DMS 273 (cell line): ENCODE results near the gene OPCML.
A peak's percentile ranks its signal among the peaks of the same experiment; 100 is the strongest.

ENCODE experiments used
- DNase-seq: peaks from one replicate; lab custom pipeline; 2025; ENCODE audit not compliant: unreplicated experiment; lab: John Stamatoyannopoulos, UW

OPCML gene

DNA sequence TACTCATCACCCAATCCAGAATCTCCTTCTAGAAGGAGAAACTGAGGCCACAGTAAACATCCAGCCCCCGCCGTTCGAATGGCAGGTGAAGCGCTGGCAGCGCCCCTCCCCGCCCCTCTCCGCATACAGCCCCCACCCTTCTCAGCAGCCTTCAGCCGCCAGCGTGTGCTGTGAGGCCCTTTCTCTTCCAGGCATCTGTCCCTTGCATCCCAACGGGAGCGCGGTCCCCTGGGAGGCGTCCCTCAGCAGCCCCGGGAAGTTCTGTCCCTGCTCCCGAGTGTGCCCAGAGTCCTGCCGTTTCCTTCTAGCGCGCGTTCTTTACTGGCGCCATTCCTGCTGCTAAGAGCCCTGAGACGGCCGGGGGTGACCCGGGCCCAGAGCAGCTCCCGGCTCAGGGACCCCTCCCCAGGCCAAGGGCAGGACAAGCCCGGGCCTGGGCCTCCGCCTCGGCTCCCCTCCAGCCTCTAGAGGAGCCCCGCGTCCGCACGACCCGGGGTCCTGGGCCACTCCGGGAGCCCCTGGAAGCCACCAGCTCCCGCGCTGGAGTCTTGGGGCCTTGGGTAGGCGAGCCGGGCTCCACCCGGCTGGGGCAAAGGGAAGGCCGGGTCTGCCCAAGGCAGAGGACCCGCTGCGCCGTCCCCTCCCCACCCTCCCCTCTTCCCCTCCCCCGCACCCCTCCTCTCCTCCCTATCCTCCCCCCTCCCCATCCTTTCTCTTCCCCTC, 450.4 kb downstream of the OPCML start:
- peak; percentile 5 for DNase-seq

DNA sequence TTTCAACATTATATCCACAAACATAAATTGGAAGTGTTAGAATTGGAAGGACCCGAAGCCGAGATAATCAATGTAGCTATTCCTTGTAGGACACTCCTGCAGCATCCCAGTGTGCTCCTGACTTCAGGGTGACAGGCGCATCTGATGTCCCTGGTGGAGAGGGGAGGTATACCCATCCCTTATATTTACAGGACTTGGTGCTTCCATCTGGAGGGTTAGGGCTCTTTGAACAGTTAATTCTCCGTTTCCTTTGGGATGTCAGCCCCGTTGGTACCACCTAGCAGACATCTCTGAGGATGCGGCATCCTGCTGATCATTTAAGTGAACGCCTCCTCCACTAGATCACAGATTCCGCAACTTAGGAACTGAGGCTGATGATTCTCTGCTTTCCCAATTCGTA, 451.3 kb downstream of the OPCML start:
- DNase-seq = no peak

DNA sequence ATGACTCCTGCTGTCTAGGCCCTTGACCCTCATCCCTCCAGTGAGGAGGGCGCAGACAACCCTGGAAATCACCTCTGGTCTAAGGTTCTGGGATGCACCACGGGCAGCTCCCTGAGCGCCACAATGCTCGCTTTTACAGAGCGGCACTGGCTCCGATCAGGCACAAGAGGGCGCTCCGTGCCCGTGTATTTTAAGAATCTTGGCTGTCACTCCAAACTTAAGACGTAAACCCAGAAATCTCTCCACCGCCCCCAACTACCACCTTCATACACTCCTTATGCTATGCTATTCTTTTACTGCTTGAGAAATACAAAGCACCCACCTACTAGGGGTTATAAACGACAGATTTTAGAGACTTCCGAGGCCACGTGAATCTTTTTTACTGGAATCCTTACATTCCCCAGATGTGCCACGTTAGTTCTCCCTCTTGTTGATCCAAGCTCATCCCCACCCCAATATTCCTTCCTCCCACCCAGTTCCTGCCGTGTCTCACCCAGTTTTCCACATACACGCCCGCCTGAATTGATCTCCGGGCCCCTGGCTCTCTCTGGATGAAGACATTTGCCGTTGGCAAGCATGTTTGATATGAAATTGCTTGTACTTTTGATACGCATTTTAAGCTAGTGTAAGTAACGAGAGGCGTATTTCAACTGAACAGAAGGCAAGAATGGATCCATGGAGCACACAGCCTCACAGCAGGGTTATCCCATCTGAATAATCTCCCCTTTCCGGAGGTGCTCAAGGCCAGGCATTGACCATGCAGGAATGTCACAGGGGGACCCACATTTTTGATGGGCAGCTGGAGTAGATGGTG, 453.5 kb downstream of the OPCML start:
- DNase-seq = peak; percentile 59

DNA sequence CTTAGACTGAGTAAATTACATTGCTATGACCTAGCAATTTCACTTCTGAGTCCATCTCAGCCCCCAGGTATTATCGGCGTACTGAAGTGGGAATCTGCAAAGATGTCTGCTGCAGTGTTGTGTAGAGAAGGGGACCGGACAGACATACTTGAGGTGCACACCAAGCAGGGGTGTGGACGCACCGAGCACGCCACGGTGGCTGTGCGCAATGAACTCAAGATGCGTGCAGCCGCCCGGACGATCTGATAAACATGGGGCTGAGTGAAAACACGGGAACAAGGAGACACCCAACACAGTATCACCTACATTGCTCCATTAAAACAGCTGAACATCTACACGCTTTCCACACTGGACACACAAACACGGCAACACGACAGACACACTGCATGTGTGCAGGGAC, 454.3 kb downstream of the OPCML start:
- no peak for DNase-seq

DNA sequence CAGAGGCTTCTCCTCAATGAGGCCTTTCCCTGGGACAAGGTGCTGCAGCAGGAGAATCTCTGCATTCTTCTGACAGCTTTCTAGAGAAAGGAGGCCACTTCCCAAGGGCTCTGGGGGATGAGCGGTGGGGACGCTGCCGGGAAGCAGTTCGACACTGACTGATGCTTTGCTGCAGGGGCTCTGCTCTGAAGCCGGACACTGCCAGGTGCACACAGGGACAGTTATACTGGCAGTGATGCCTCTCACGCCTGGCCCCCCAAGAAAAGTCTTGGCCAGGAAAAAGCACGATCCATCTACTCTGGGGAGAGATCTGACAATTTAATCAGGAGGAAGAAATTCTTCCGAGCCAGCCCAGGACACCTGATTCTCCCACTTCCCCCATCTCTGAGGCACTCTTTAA, 456.9 kb downstream of the OPCML start:
- DNase-seq = no peak

DNA sequence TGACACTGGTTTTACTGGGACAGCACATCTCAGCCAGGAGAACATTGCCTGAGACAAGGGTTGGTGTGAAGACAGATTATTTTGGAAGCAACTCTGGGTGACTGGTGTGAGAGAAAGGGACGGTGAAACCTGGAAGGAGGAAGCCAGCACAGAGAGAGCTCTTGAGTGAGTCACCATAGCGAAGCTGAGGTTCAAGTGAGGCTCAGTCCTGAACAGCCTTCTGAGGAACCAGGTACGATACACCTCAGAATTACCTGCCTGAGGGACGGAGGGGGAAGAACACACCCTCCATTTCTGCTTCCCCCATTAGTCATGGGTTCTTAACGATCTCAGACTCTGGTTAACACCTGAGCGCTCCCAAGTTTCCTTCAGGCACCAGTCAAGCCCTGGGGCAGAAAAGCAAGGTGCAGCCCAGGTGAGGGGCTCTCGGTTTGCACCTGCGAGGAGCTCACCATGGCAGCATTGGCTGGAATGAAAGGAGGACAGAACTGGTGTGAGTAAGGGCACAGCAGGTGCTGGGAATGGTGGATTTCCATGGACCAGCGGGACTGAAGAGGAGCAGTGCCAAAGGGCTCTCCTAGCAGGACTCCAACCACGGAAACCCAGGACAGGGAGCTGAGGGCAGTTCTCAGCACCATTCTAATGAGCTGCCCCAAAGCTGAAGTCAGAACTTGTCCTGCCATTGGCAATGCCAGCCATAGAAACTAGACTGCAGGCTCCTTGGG, 459.3 kb downstream of the OPCML start:
- no peak for DNase-seq

DNA sequence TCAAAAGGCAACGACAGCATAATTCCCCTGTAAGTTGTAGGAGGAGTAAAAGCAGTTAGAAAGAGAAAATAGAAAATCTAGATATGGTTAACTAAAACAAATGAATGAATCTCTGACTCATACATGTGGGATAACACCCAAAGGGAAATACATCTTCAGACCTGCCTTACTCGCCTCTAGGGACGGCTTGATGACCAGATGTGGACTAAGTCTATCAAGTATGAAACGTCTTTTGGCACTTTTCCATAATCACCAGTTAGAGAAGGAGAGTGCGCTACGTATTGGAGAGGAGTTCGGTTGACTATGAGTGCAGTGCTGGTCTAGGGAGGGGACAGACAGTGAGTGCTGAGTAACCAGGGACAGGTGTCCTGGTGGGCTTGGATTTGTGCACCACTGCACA, 459.9 kb downstream of the OPCML start:
- DNase-seq = no peak

DNA sequence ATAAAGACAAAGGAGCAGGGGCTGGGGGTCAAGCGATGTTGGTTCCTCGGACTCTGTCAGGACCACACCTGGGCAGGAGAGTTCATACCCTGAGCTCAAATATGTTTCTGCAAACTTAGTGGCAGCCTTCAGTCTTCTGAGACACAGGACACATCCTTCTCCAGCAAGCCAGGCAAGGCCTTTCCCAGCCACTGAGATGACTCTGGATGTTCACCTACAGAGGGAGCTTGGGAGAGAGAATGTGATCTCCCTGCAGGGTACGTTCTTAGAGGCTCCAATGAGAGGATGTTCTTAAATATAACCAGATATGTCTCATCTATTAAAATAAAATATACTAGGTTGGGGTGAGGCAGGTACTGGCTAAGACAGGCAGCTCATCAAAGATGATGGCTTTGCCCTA, 461.5 kb downstream of the OPCML start:
- no peak for DNase-seq

DNA sequence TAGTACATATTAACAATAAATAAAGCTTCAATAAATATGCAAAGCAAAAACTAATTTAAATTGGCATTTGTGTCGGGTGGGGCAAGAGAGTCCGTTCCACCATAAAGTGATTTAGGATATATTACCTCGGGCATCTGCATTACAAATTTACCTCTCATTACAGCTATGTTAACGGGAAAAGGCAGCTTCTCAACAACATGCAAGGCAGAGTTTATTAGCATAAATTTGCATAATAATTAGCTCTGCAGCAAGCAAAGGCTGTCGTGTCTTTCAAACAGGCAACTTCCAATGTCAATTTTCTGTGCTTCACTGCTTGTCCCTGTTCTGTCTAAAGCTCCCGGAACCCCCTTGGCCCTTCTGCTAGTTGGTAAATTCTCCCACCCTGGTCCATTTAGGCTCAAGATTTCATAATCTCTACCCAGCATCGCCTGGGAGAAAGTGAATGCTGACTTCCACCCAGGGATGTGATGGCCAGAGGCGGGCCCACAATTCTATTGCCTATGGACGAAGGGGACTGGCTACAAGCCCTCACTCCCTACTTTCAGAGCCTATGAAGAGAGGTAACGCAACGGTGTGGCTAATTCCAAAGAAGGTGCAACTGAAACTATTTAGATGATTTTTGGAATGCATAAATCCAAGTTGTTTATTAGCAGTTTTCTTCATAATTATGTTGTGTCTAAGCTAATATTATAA, 462.1 kb downstream of the OPCML start:
- DNase-seq = no peak

DNA sequence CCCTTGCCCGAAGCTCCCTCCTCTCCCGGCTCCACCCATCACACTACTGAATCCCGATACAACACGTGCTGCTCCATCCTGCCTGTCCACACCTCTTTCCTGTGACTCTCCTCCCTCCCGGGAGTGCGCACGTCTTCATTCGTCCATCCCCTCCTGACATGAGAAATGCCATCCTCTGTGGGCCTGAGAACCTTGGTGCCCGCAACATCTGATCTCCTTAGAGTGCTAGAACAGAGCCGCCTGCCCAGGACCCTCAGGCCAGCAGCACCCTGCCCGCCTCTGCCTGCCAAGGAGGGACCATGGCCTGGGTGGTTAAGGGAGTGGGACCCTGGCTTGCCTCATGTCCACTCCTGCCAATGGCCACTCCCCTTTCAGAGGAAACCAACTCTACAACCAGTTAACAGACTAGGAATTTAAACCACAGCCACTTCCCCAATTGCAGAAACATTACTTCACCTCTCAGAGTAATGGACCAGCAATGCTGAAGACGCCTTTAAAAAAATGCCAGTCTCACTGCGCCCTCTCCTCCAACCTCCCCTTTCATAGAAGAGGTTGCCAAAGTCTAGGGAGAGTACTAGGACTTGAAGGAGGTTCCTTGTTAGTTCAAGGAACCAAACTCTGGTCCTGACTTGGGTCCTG, 466.3 kb downstream of the OPCML start:
- DNase-seq = no peak

DNA sequence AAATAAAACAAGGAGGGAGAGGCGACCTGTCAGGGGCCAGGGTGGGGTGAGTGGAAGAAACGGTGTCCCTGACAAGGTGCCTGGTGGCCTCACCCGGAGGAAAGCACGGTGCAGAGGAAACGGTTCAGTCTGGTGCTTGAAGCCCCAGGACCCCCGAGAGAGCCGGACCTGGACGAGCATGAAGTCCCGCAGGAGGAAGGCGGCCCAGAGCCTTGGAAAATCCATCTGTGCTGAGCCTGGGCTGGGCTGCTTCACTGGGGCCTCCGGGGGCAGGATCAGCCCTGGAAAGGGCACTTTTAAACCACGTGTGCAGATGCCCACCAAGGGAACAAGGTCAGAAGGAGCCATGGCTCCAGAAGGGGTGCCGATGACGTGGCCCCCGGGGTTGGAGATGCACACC, 467.3 kb downstream of the OPCML start:
- no peak for DNase-seq

DNA sequence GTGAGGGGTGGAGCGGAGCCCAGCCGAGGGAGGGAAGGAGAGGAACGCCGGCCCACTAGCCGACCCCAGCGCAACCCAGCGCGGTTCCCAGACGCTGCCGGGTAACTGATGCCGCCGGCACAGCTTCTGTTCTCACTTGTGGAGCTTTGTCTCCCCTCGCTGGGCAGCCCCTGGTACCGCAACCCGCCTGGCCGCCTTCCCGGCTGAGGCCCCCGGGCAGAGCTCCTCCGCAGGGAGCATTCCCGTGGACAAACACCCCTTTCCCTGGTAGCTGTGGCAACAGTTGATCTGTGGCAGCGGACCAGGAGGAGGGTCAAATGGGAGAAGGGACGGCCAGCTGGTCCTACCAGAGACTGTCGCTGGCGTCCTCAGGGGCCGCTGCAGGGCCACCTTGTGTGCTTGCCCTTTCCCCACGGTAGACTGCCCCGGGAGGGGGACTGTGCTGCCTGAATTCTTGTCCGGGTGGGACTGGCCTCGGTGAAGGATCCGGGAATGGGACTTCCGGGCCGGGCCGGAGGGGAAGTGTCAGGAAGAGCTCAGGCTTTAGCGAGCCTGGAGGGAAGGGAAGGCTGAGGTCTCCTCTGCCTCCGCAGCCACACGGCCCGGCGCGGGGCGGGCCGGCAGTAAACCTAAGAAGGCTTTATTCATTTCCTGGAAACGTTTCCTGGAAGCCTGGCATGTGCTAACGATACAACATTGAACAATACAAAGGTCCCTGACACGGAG, 468.0 kb downstream of the OPCML start:
- peak; percentile 78 for DNase-seq

DNA sequence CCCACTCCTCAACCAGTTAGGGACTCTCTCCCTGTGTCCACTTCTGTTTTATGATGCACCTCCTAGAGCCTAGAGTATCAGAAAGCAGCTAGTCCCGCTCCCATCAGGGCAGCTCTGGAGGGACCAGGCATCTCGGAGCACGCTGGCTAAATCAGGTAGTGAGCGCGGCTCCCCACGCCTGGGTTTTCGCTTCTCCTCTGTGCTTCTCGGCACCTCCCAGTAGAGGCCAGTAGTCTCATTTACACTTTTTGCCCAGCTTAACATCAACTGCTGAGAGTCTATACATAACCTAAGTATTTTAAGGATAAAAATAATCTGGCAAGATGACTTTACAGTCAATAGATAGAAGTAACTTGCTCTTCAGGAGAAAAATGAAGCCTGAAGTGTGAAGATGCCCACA, 473.8 kb downstream of the OPCML start:
- no peak for DNase-seq

DNA sequence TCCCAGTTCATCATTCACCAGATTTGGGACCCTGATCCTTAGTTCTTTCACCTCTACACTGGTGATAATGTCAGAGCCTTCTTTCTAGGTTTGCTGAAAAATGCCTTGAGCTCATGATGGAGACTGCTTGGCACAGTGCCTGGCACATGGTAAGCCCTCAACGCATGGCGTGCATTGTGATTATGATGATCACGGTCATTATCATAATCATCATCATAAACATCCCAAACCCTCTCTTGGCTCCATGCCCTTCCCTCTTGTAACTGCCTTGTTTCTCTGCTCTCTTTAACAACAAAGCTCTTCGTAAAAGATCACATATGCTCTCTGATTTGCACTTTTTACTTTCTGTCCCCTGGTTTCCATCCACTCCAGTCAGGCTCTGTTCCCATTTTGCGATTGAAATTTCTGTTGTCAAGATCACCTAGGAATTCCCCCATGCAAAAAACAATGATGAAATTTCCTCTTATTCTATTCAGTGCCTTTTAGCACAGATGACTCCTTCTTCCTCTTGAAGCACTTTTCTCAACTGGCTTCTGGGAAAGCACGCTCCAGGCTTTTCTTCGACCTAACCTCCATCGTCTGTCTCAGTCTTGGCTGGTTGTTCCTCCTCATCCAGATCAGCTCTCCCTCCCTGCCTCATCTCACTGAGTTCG, 479.1 kb downstream of the OPCML start:
- DNase-seq = no peak

DNA sequence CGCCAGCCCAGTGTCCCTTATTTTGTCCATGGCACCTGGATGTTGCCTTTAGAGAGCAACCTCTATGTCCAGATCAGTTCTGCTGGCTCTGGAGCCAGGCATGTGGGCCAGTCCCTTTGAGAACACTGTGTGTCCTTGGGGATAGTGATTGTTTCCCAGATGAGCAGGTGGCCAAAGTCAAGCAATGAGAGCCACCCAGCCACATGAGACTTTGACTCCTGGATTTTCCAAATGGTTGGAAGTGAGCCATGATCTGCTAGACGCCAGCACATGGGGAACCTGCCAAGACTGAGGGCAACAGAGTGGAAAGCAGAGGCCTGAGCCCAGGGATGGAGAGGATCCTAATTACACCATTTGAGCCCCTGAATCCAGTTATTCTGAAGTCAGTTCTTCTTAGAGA, 479.8 kb downstream of the OPCML start:
- no peak for DNase-seq

DNA sequence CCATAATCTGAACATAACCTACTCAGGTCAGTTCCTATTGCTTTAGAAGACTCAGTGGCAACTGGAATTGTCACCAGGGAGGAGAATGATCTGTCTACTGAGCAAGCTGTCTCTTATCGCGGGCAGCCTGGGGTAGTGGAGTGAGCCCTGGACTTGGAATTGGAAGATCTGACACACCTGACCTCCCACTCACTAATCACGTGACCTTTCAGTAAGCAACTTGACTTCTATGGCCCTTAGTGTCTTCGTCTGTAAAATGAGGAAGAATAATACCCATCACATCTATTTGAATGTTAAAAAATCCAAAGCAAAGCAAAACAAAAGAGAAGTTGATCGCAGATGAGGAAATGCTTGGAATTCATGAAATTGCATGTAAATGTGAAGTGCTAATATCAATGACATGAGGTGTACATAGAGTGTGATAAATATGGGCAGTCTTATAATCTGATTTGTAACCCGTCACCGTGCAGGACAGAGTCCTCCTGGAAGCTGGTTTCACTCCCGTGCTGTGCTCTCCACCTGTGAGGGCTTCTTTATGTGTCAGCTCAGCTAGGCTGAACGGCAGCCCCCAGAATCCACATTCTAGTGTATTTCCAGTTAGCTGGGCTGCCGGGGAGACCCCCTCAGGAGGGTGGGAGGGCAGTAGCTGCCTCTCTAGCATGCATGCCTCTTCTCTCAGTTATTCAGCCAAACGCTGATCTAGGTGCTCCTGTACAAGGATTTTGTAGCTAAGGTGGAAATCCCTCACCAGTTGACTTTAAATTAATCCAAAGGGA, 482.9 kb downstream of the OPCML start:
- no peak for DNase-seq

DNA sequence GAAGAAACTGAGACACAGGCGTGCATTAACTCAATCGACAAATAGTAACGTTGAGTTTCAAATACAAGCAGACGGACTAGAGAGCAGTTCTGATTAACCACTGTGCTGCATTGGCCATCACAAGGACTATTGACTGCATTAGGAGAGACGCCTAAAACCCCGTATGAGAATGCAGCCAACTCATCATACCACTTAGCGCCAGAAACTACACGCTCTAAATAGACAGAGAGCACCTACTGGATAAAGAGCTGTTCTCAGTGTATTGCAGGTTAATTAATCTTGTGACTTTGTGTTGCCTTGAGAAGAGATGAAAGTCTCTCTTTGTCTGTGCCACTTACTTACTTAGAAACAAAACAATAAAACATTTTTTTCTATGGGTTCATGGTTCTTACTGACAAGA, 484.0 kb downstream of the OPCML start:
- no peak for DNase-seq

DNA sequence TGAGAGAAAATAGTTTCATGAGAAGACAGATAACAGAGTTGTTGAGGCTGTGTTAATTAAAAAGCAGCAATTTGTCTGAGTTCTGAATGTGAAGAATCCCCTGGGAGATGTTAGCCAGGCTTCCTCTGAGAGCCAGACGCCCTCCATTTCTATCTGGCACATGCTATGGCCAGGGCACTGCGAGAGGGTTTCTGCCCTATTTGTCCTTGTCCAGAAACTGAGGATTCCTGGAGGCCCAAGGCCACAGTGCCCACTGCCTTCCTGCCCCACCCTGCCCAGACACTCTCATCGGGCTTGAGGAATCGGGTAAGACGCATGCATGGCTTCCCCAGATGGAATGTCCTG, 484.6 kb downstream of the OPCML start:
- DNase-seq = no peak
